Esophagus (tissue), 2 donors: Measurements from ENCODE around the gene GAD1. TPM values are rescaled to one million over a fixed set of nuclear protein-coding genes. Genes with fewer than 3 reads are reported as not detected.

Experiments
- H3K27ac ChIP-seq, 2 donors: one replicate each; pipeline ENCODE4 v1.5.1; 2013; ENCODE audit warnings: low read depth in 2 of 2, mild to moderate bottlenecking in 2 of 2, inconsistent platforms in 1 of 2, low read length in 1 of 2, moderate library complexity in 1 of 2
- H3K27me3 ChIP-seq, 2 donors: one replicate each; pipeline ENCODE4 v1.6.1; 2013; ENCODE audit warnings: low read length in 2 of 2, control low read depth in 1 of 2, mild to moderate bottlenecking in 1 of 2; ENCODE audit not compliant: insufficient read depth in 2 of 2, control insufficient read depth in 1 of 2
- H3K36me3 ChIP-seq, 2 donors: one replicate each; pipeline ENCODE4 v1.6.1; 2013; ENCODE audit warnings: low read length in 1 of 2; ENCODE audit not compliant: control insufficient read depth in 2 of 2, insufficient read depth in 2 of 2
- H3K4me1 ChIP-seq, 2 donors: one replicate each; pipeline ENCODE4 v1.6.1; 2013; ENCODE audit warnings: low read length in 1 of 2; ENCODE audit not compliant: control insufficient read depth in 2 of 2, insufficient read depth in 2 of 2
- H3K4me3 ChIP-seq, 2 donors: one replicate each; pipeline ENCODE4 v1.5.1; 2013; ENCODE audit warnings: low read length in 2 of 2, mild to moderate bottlenecking in 2 of 2, low read depth in 1 of 2, moderate library complexity in 1 of 2
- H3K9me3 ChIP-seq, 2 donors: one replicate each; pipeline ENCODE4 v1.6.1; 2013; ENCODE audit warnings: mild to moderate bottlenecking in 2 of 2, low read depth in 1 of 2, low read length in 1 of 2, moderate library complexity in 1 of 2; ENCODE audit not compliant: control insufficient read depth in 2 of 2, insufficient read depth in 1 of 2
- WGBS, 2 donors: extraction: QIAGEN DNeasy Blood & Tissue Kit; methylation state at CpG; one replicate each; pipeline ENCODE4 v1.1.7; 2013; 5-methylcytosine and 5-hydroxymethylcytosine counted together
- polyA plus RNA-seq, 2 donors: library from polyadenylated mRNA; stranded (reverse); fragments of 200-250 nt; gene quantifications; one replicate each; pipeline ENCODE4 v1.2.3, GENCODE V29; 2013
- donor health status: healthy with polysubstance abuse.
- donor health status: Bipolar disorder and iron deficiency.

The GAD1 gene
- polyA plus RNA-seq, 2 donors = 0.65 to 1.2 TPM

DNA sequence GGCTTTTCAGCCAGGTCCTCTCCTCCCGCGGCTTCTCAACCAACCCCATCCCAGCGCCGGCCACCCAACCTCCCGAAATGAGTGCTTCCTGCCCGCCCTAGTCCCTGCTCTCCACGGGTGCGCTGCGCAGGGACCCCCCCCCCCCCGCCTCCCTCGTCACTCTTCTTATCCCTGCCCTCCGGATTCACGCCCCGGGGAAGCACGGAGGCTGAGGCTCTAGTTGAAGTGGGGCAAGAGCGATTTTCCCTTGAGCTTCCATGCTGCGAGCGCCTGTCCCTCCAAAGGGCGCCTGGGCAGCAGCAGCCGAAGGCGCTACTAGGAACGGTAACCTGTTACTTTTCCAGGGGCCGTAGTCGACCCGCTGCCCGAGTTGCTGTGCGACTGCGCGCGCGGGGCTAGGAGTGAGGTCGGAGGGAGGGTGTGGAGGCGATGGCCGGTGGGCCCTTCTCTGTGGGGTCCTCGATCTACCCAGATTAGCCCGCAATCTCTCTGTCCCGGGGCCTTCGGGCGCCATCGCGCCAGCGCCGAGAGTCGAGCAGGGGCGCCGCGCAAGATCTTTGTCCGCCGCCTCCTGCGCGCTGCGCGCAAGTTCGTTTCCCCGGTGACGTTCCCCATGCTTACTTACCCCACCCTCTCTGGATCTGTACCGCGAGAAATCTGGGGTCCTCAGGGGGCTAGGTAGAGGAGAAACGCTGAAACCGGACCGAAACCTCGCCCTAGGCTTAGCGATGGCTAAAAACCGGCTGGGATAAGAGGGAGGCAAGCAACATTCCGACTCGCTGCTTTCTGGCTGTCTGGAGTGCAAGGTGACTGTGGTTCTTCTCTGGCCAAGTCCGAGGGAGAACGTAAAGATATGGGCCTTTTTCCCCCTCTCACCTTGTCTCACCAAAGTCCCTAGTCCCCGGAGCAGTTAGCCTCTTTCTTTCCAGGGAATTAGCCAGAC is 677 bp downstream of the GAD1 start:
- Histone ChIP-seq H3K27me3 (peaks cover 5 to 24% of the 10 kb centered on the region in 2 donors), H3K27ac (peak overlapping the region in 1 of 2 donors; percentile 56), H3K9me3 (no peaks in the 10 kb centered on the region), H3K4me1 (peaks cover 27 to 29% of the 10 kb centered on the region in 2 donors), H3K36me3 (no peaks in the 10 kb centered on the region), H3K4me3 (peak overlapping the region; percentile 45 to 49)
- 1% methylated on average over 60 to 68 of the region's 69 CpGs for WGBS, 2 donors

DNA sequence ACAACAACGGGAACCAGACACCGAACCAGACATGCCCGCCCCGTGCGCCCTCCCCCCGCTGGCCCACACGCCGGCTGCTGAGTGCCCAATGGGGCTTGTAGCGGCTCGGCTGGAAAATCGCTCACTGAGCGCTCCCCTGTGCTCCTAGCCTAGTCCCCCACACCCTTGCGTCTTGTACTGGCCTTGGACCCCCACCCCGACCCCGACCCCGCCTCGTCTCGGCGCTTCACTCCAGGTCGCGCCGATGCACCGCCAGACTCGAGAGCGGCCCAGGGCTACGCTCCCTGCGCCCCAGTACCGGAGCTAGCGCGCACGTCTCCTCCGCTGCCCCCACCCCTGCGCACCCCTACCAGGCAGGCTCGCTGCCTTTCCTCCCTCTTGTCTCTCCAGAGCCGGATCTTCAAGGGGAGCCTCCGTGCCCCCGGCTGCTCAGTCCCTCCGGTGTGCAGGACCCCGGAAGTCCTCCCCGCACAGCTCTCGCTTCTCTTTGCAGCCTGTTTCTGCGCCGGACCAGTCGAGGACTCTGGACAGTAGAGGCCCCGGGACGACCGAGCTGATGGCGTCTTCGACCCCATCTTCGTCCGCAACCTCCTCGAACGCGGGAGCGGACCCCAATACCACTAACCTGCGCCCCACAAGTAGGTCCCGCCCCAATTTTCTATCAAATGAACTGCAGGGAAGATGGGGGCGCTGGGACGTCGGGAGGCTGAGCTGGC is 1.5 kb downstream of the GAD1 start:
- WGBS, 2 donors = 3% methylated on average over 59 to 60 of the region's 60 CpGs
- peaks cover 29 to 35% of the 10 kb centered on the region in 2 donors for H3K4me1 ChIP-seq
- no peaks in the 10 kb centered on the region for H3K36me3 ChIP-seq
- H3K4me3 ChIP-seq = peak overlapping the region; percentile 25 to 49
- H3K9me3 ChIP-seq = no peaks in the 10 kb centered on the region
- H3K27me3 ChIP-seq = peaks cover 5 to 21% of the 10 kb centered on the region in 2 donors
- no peak overlapping the region for H3K27ac ChIP-seq

DNA sequence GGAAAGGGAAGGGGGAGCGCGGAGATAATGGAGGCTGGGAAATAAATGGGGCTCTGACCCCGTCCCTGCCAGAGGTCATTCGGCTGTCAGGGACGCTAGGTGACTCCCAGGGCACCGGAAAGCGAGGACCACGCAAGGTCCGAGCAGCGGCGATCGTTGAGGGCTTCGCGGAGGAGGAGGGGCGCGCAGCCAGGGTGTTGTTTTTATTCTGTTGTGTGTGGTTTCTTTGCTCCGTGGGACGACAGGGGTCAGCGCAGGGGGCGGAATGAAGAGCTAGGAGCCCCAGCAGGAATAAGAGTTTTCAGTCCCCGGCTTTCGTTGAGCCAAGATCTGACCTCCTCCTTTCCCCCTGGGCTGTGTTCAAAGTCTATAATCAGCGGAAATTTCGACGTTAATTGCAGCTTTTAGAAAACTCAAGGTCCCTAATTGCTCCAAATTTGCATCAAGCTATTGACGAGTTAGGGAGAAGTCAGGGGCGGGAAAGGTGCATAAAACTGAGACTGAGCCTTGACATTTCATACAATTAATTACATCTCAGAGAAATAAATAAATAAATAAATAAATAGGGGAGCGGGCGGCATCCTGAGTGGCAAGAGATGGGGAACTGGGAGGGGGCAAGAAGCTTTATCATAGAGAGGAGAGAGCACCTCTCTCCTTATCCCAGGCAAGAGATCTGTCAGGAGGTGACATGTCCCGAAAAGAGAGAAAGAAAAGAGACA is 2.2 kb downstream of the GAD1 start:
- peaks cover 29 to 37% of the 10 kb centered on the region in 2 donors for H3K4me1 ChIP-seq
- peaks cover 5 to 18% of the 10 kb centered on the region in 2 donors for H3K27me3 ChIP-seq
- H3K4me3 ChIP-seq = peak overlapping the region; percentile 25 to 49
- no peaks in the 10 kb centered on the region for H3K9me3 ChIP-seq
- no peaks in the 10 kb centered on the region for H3K36me3 ChIP-seq
- H3K27ac ChIP-seq = no peak overlapping the region
- 15 to 19% methylated on average over 30 of the region's 30 CpGs for WGBS, 2 donors

- H3K4me3 ChIP-seq = peak overlapping the region in 1 of 2 donors; percentile 20
- H3K27ac ChIP-seq = no peak overlapping the region
- H3K27me3 ChIP-seq = peaks cover under 1 to 14% of the 10 kb centered on the region in 2 donors
- no peaks in the 10 kb centered on the region for H3K9me3 ChIP-seq
- H3K36me3 ChIP-seq = no peaks in the 10 kb centered on the region
- peaks cover 29 to 37% of the 10 kb centered on the region in 2 donors for H3K4me1 ChIP-seq
- WGBS, 2 donors = 31 to 51% methylated on average over 45 of the region's 45 CpGs
These were observed 3.3 kb downstream of the GAD1 start for GRCh38 chr2:170819680-170820664.

DNA sequence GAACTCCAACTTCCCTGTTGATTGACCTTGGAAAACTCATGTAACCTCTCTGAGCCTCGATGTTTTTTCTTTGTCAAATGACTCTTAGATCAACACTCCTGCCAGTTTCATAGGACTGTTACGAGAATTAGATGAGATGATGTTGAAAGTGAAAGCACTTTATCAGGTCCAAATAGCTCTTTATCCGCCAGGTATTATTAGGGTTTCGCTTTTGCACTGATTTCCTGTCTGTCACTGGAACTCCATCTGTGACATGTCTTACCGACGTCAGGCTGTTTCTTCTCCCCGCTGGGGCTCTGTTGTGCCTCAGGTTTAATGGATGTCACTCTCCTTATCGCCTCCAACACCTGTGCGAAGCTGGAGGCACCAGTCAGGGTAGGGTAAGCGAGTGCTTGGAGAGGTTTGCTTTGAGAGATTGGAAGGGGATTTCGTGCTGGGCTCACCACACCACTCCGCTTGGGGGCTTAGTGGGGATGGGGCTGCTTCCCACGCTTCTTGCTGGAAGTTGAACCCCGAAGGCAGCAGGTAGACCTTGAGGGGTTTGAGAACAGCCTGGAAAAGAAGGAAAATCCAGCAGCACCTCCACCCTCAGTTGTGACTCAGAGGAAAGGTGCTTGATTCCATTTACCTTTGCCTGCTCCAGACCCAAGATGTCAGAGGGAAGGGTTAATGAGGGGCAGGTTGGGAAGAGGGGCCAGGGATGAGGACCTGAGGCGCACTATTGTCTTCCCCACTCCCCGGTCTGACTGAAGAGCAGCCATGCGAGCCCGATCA is 4.3 kb downstream of the GAD1 start:
- Histone ChIP-seq H3K9me3 (no peaks in the 10 kb centered on the region), H3K4me3 (peak overlapping the region; percentile 2 to 20), H3K36me3 (no peaks in the 10 kb centered on the region), H3K27ac (no peak overlapping the region), H3K4me1 (peaks cover 29 to 35% of the 10 kb centered on the region in 2 donors), H3K27me3 (peaks cover 0 to 13% of the 10 kb centered on the region in 2 donors)
- WGBS, 2 donors = 20 to 43% methylated on average over 18 of the region's 18 CpGs

DNA sequence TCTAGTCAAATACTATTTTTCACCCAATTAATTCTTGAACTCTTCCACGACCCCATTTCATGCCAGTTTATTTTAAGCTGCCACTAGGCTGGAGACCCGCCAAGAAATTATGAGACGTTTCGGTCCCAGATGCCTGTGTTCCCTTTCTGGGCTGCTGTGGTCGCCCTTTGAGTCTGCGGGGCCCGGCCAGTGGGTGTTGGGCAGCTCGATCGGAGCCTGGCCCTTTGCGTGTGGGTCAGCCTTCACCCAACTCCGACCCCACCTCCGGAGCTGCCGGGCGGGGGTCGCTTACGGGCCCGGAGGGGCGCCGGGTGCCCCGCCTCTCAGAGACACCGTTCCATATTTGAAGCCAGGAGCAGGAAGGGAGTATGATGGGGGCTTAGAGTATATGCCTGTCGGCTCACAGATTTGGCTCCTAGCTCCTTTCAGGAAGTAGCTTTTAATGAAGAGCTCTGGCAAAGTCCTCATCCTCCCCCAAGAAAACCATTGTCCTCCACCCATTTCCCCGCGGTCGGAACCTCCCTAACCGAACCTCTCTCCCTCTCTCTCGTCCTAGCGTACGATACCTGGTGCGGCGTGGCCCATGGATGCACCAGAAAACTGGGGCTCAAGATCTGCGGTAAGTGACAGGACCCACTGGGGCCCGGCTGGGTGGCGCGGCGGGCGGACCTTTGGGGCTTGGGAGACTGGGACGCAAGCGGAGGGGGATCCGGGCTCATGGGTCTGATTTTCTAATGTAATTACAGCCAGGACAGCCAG is 5.0 kb downstream of the GAD1 start:
- Histone ChIP-seq H3K27ac (no peak overlapping the region), H3K36me3 (no peaks in the 10 kb centered on the region), H3K4me1 (peaks cover 29 to 32% of the 10 kb centered on the region in 2 donors), H3K27me3 (peaks cover 0 to 13% of the 10 kb centered on the region in 2 donors), H3K4me3 (peak overlapping the region in 1 of 2 donors; percentile 1), H3K9me3 (no peaks in the 10 kb centered on the region)
- WGBS, 2 donors = 12 to 34% methylated on average over 40 of the region's 40 CpGs

DNA sequence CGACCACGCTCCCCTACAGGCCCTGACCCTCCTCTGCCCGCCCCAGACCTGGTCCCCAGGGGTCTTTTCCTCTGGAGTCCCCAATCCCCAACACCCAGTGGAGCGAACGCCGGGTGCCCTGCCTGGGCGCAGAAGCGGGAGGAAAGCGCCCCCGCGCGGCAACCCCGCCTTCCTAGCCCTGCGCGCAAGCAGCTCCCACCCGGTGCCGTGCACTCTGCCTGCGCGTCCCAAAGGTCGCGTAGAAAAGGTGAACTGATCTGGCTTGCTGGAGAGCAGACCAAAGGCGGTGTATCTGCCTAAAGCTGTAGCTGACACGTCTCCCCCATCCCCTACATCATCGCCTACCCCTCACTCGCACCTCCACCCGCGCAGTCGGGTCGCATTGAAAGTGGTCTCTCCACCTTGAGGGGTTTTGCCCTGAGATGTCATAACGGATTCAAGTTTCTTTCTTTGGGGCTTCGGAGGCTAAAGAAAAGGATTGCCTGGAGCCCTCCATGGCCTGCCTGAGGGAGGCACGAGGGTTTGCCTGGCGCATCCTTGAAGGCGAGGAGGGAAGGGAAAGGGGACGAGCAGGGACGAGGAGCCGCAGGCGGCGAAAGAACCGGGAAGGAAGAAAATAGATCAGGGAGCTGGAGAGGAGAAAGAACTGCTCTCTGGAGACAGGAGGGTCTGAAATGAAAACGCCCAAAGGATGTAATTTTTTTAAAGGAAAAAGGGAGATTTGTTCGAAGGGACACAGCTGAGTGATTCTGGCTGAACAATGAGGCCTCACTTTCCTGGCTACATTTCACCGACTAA is 5.8 kb downstream of the GAD1 start:
- H3K4me1 ChIP-seq = peaks cover 23 to 26% of the 10 kb centered on the region in 2 donors
- WGBS, 2 donors = 16 to 30% methylated on average over 36 to 43 of the region's 43 CpGs
- H3K9me3 ChIP-seq = no peaks in the 10 kb centered on the region
- peak overlapping the region in 1 of 2 donors; percentile 32 for H3K4me3 ChIP-seq
- no peaks in the 10 kb centered on the region for H3K36me3 ChIP-seq
- peaks cover 0 to 13% of the 10 kb centered on the region in 2 donors for H3K27me3 ChIP-seq
- no peak overlapping the region for H3K27ac ChIP-seq
